ENCODE results near the gene SYS1.
"Not testable (repeated sequence)": the region's sequence is repeated elsewhere in the genome, so short reads cannot be mapped to it uniquely, and the experiment has no call there.

Gene SYS1

DNA sequence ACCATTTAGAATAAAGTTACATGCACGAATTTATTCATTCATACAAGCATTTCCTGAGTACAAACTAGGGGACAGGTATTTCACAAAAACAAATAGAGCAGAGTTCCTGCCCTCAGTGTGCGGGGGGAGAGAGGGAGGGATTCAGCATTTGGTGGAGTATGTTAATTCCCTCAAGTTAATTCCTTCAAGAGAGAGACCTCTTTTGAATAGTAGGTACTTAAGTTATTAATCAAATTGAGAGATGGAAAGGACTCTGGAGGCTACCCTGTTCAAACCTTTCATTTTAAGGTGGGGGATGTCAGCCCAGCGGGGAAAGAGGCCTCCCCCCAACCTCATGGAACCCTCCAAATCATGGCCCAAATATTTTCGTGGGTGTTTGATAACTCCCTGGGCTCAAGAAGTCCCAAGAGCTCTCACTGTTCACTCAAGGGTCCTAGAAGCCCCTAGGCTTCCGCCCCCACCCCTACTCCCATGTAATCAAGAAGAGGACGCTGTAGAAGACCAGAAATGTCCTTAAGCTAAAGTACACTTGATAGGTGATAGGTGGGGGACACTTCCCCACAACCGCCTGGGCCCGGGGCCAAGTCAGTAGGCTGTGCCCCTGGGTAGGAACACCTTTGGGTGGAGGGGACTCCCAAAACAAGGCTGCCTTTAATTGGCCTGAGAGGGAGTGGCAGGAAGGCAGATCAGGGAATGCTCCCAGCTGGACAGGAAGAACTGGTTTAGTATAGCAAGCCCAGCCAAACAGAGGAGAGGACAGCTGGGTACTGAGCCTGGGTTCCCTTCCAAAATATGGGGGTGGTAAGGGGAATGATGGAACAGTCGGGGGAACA, 17.6 kb upstream of the SYS1 start:
- DNase-seq (ENCODE audit: low spot score in 2 of 2) (no peak), ATAC-seq (no peak)
- Mint-ChIP-seq H3K27ac (peak overlapping the region; percentile 74), H3K4me1 (peaks cover 53% of the 10 kb centered on the region), H3K9me3 (no peaks in the 10 kb centered on the region), H3K36me3 (peaks cover 63% of the 10 kb centered on the region), H3K4me3 (peak overlapping the region; percentile 86)

DNA sequence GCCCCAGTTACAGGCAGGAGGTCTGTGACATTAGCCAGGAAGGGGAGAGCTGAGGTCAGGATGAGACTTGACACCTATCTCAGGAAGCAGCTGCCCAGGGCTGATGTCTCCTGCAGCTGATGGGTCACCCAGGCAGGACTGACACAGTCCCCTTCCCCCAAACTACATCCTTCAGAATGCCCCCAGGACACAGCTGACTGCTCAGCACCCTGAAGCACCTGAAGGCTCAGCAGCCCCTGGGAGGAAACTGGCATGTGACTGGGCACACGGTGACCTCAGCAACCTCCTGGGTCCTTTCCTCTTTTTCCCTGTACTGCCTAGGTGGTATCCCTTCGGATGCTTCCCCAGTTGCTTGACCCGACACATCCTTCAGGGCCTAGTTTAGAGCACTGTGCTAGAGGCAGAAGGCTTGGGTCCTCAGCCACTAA, 16.7 kb upstream of the SYS1 start:
- peak overlapping the region; percentile 92 for H3K27ac Mint-ChIP-seq
- ATAC-seq (no peak), DNase-seq (ENCODE audit: low spot score in 2 of 2) (no peak)
- H3K36me3 Mint-ChIP-seq, result peaks cover 53% of the 10 kb centered on the region
- peak overlapping the region; percentile 86 for H3K4me3 Mint-ChIP-seq
- H3K4me1 Mint-ChIP-seq, result peaks cover 44% of the 10 kb centered on the region
- H3K9me3 Mint-ChIP-seq, result no peaks in the 10 kb centered on the region

DNA sequence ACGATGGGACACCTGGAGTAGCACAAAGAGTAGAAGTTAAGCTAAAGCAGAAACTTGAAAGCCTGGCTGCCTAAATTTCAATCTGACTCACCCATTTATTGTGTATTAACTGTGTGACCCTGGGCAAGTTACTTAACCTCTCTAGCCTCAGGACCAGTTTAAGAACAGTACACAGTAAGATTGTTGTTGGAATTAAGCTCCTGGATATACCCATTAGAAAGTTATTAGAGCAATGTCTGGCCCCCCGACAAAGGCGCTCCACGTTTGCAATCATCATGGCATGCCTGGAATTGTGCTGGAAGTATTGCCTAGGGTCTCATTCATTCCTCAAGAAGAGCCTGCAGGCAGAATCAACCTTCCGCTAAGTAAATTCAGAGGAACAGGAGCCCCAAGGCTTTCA, 16.1 kb upstream of the SYS1 start:
- H3K4me1 Mint-ChIP-seq, result peaks cover 44% of the 10 kb centered on the region
- peak overlapping the region; percentile 92 for H3K27ac Mint-ChIP-seq
- ATAC-seq (no peak), DNase-seq (ENCODE audit: low spot score in 2 of 2) (no peak)
- no peaks in the 10 kb centered on the region for H3K9me3 Mint-ChIP-seq
- peaks cover 48% of the 10 kb centered on the region for H3K36me3 Mint-ChIP-seq
- peak overlapping the region; percentile 86 for H3K4me3 Mint-ChIP-seq

DNA sequence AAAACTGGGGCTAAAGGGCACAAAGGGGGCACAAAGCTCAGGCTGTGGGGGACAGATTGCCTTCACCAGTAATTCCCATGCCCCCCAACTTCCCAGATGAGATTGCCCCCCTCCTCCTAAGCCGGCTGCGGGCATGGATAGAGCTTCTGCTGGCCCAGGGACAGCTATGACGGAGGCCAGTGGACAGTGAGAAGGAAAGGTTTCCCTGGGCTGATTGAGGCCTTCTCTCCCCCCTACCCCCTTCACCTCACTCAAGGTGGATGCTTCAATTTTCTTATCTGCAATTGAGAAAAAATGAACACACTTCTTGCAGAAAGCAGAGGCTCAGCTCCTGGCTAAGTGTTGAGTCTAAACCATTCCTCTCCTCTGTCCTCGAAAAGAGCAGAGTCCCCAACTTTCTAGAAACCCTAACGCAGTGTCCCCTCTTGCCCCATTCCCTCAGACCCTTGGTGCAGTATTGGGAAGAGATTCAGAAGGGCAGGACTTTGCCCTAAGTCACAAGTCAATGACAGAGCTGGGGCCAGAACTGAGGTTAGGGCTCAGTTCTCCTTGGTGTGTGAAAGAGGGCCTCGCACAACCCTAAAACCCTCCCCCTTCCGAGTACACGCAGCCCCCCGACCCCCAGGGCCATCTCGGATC, 15.5 kb upstream of the SYS1 start:
- no peaks in the 10 kb centered on the region for H3K9me3 Mint-ChIP-seq
- H3K4me1 Mint-ChIP-seq, result peaks cover 44% of the 10 kb centered on the region
- H3K36me3 Mint-ChIP-seq, result peaks cover 43% of the 10 kb centered on the region
- peak; percentile 29 for ATAC-seq
- DNase-seq (ENCODE audit: low spot score in 2 of 2), result no peak
- H3K27ac Mint-ChIP-seq, result peak overlapping the region; percentile 92
- H3K4me3 Mint-ChIP-seq, result peak overlapping the region; percentile 86

DNA sequence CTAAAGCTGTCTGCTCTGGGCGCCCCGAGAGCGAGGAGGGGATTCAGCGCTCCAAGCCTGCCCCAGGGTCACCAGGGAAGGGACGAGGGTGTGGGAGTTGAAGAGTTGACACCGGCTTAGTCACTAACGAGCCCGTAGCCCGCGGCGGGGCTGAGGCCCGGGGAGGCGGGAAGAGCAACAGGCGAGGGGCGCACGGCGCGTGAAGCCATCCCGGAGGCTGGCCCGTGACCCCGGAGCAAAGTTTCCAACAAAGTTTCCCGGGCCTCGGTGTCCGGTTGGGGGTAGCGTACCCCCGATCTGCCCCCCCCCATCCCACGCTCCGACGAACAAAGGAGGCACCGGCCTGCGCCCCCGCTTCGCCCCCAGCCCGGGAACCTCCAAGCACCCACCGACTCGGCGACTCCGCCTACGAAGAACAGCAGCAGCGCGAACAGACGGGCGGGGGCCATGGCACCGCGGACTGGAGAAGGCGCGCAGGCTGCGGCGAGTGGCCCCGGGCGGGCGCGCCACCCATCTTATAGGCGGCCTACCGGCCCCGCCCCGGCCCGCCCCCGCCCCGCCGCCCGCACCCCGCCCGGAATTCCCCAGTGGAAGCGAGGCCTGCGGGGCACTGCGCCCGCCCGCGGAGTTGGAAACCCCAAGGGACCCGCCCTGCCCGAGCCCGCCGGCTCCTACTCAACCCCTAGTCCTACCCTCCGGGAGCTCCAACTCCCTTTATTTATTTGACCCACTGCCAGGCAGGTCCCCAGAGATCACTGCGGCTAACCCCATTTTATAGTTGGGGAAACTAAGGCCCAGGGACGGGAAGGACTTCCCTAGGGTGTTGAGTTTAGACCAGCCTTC, 14.8 kb upstream of the SYS1 start, which contains the start of gene SDC4:
Gene SDC4 (minus strand): TSS at position 489 of the 843 bp plus-strand sequence. CDS start 40 bp downstream, at position 449.
- ATAC-seq, result peak; percentile 87
- H3K27ac Mint-ChIP-seq, result peak within 1 kb of the TSS; percentile 92
- H3K36me3 Mint-ChIP-seq, result peaks cover 43% of the 10 kb centered on the region
- no peaks in the 10 kb centered on the region for H3K9me3 Mint-ChIP-seq
- DNase-seq (ENCODE audit: low spot score in 2 of 2), result peak; percentile 62 to 81
- H3K4me1 Mint-ChIP-seq, result peaks cover 44% of the 10 kb centered on the region
- peak within 1 kb of the TSS; percentile 86 for H3K4me3 Mint-ChIP-seq

DNA sequence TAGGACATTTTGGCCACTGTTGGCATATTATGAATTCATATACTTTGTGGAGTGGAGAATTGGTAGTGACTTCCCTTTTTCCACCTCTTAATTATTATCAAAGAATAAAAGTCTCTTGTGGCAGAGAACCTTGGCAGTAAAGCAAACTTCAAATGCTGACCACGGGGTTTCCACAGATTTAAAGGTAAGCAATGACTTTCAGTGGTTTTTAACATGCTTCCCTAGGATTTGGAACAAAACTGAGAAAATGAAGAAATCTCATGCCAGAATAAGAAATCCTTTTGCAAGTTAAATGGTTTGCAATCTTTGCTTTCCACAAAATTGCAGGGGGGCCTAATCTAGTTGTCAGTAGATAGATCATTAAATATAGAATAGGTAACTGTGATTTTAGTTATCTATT, 12.7 kb upstream of the SYS1 start:
- ATAC-seq, result no peak
- no peak for DNase-seq (ENCODE audit: low spot score in 2 of 2)
- peaks cover 49% of the 10 kb centered on the region for H3K4me1 Mint-ChIP-seq
- H3K27ac Mint-ChIP-seq, result no peak overlapping the region
- peaks cover 36% of the 10 kb centered on the region for H3K36me3 Mint-ChIP-seq
- H3K4me3 Mint-ChIP-seq, result no peak overlapping the region
- H3K9me3 Mint-ChIP-seq, result no peaks in the 10 kb centered on the region

DNA sequence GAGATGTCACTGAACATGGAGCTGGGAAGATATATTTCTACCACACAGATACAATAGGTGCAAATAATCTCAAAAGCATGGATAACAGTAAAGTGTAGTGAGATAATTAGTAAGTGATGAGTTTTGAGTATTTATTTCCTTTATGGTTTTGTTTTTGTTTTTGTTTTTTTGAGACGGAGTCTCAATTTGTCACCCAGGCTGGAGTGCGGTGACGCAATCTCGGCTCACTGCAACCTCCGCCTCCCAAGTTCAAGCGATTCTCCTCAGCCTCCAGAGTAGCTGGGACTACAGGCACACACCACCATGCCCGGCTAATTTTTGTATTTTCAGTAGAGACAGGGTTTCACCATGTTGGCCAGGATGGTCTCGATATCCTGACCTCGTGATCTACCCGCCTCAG, 12.2 kb upstream of the SYS1 start:
- Mint-ChIP-seq H3K4me1 (peaks cover 49% of the 10 kb centered on the region), H3K36me3 (peaks cover 30% of the 10 kb centered on the region)
- H3K9me3 Mint-ChIP-seq; H3K4me3 Mint-ChIP-seq; ATAC-seq; DNase-seq (ENCODE audit: low spot score in 2 of 2); H3K27ac Mint-ChIP-seq: not testable (repeated sequence)

DNA sequence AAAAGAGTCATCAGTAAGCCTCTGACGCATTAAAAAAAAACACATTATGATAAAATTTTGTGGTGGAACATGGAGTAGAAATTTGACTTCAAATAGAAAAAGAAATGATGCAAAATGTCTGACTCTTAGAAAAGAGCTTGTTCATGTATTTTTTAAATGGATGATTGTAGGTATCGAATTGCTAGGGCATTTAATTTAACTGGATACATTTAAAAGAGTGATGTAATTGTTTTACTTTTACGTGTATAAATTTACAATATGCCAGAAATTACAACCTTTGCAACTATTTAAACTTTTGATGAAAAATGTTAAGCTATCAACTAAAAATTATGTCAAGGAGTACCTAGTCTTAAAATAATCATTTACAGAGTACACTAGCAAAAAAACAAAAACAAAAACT, 10.2 kb upstream of the SYS1 start:
- peaks cover 12% of the 10 kb centered on the region for H3K36me3 Mint-ChIP-seq
- H3K4me1 Mint-ChIP-seq, result peaks cover 41% of the 10 kb centered on the region
- ATAC-seq, result no peak
- H3K27ac Mint-ChIP-seq, result no peak overlapping the region
- no peak for DNase-seq (ENCODE audit: low spot score in 2 of 2)
- no peak overlapping the region for H3K4me3 Mint-ChIP-seq
- H3K9me3 Mint-ChIP-seq, result no peaks in the 10 kb centered on the region

DNA sequence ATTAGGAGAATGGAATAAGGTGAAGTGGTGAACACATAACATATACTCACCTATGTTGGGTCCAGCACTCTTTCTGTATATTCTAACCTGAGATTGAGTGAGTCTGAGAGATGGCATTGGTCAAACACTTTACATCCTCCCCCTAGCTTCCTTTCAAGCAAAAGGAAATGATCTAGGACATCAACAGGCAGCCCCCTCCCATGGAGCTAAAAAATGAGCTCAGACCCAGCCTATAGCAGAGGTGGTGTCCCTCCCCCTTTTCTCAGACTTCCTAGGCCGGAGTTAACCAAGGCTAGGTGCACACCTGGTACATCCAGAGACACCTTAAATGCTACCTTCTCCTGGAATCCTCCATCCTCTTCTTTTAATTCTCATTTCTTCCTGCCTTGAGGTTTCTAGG, 9.2 kb upstream of the SYS1 start:
- Mint-ChIP-seq H3K9me3 (no peaks in the 10 kb centered on the region), H3K4me3 (no peak overlapping the region), H3K27ac (peak overlapping the region; percentile 86), H3K36me3 (peaks cover 2% of the 10 kb centered on the region), H3K4me1 (peaks cover 36% of the 10 kb centered on the region)
- ATAC-seq (no peak), DNase-seq (ENCODE audit: low spot score in 2 of 2) (no peak)

DNA sequence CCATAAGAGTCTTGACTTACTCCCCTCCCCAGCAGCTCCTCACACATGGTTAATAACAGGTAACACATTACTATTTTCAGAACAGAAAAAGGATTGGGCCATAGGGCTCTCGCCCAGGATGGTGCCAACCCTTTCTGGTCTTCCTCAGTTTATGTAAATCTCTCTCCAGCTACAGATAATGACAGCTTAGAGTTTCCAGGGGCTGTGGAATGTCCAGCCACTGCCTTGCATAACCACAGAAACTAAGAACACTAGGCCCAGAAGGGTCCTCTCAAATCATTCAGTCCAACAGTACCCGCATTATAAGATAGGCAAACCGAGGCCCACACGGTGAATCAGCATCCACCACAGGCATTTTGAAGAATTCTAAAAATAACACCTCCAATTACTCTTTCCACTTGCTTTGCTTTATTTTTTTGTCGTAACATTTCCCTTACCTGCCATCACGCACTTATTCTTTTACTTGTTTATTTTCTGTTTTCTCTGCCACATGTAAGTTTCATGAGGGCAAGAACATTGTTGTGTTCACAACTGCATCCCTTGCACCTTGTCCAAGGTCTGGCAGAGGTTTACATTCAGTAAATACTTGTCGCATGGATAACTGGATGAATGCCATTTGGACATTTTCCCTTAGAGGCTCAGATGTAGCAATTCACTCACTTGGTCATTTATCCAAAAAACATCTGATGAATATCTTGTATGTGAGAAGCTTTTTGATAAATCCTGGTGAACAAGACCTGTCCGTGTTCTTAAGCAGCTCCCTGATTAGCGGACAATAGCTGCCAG, 8.3 kb upstream of the SYS1 start:
- Mint-ChIP-seq H3K9me3 (no peaks in the 10 kb centered on the region), H3K4me3 (peak overlapping the region; percentile 57), H3K27ac (peak overlapping the region; percentile 86), H3K36me3 (no peaks in the 10 kb centered on the region), H3K4me1 (peaks cover 34% of the 10 kb centered on the region)
- DNase-seq (ENCODE audit: low spot score in 2 of 2), result no peak
- ATAC-seq, result peak; percentile 73

DNA sequence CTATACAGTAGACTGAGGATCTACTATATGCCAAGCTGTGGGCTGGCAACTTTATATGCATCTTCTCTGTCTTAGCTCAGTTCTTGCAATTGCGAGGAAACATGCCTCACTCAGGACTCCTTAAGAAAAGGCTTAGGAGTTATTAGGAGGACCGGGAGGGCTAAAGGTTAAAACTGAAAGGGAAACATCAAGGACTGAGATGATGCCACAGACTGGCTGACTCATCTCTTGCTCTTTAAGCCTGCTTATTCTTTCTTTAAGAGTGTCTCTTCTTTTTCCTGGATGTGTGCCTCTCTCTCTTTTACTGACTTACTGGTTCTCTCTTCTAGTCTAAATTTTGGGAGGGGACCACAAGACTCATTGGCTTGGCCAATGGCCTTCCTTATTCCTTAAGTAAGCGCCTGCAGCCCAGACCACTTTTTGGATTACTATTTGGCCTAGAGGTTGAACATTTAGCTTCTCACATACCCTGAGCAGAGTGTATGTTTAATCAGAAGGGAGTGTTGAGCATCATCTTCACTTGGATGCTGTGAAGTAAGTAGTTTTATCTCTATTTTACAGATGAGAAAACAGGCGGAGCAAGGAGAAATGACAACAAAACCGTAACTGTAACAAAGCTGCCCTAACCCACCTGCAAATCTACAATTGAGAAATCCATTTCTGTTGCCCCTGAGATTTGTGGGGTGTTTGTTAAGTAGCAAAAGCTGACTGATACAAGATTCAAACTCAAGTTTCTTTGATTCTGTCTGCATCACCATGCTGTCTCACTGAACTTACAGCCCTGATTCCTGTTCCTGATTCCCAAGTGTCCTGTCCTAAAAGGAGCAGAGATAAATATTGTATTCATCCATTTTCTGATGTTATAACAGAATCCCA, 7.5 kb upstream of the SYS1 start:
- H3K4me3 Mint-ChIP-seq, result peak overlapping the region; percentile 57
- ATAC-seq (peak; percentile 85), DNase-seq (ENCODE audit: low spot score in 2 of 2) (no peak)
- H3K27ac Mint-ChIP-seq, result peak overlapping the region; percentile 86
- peaks cover 34% of the 10 kb centered on the region for H3K4me1 Mint-ChIP-seq
- H3K9me3 Mint-ChIP-seq, result no peaks in the 10 kb centered on the region
- no peaks in the 10 kb centered on the region for H3K36me3 Mint-ChIP-seq

DNA sequence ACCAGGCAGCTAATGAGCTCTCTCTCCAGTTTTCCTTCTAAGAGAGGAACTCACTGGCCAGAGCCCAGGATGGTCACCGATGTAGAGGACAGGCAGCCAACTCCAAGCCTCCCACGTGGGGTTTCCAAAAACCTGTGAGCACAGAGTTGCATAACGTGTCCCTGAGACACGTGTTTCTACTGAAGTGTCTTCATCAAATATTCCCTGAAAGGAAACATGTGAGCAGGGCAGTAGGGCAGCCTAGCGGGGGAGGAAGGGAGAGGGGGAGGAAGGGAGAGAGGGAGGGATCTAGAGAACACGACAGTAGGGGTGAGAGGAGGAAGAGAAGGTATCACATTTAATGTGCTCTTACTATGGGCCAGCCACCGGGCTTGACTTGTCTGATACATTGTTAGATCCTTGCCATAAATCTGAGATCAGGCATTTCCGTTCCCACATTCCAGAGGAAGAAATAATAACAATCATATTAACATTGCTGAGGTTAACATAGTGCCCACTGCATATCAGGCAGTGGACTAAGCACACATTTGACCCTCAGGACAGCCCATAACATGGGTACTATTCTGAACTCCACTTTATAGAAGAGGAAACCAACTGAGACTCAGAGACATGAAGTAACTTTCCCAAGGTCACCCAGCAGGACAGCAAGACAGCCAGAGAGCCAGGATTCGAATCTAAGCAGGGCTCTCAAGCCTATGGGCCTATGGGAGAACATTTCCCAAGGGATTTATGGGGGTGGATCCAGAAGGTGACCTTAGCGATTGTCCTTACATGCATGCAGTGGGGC, 4.5 kb upstream of the SYS1 start:
- Mint-ChIP-seq H3K4me1 (peaks cover 46% of the 10 kb centered on the region), H3K9me3 (no peaks in the 10 kb centered on the region), H3K27ac (peak overlapping the region; percentile 46), H3K4me3 (no peak overlapping the region), H3K36me3 (peaks cover 11% of the 10 kb centered on the region)
- no peak for ATAC-seq
- no peak for DNase-seq (ENCODE audit: low spot score in 2 of 2)

DNA sequence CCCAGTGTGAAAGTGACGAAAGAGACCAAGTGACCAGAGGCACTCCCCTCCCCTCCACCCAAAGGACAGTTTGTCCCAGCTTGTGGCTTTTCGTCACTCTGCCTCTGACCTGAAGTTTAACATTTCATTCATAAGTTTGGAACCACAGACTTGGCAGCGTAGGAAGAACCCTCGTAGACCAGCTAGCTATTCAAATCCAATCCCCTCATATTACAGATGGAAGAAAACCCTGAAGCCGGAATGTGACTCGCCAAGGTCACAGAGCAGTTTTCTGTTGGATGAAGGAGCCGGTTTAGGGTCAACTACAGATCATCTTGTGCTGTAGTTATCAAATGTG, 3.9 kb upstream of the SYS1 start:
- ATAC-seq, result no peak
- Mint-ChIP-seq H3K4me3 (no peak overlapping the region), H3K9me3 (no peaks in the 10 kb centered on the region), H3K36me3 (peaks cover 17% of the 10 kb centered on the region), H3K4me1 (peaks cover 46% of the 10 kb centered on the region), H3K27ac (no peak overlapping the region)
- DNase-seq (ENCODE audit: low spot score in 2 of 2), result no peak
